Sigmoid colon (tissue), 7 donors: ENCODE results near the gene TRAF7. TPM values are rescaled to one million over a fixed set of nuclear protein-coding genes. Genes with fewer than 3 reads are reported as not detected.
"Not testable (repeated sequence)": the region's sequence is repeated elsewhere in the genome, so short reads cannot be mapped to it uniquely, and the experiment has no call there.

ENCODE experiments used
- DNase-seq: peaks from one replicate; pipeline ENCODE4 v3.0.0-alpha.2; 2019
- H3K27ac ChIP-seq, 4 donors: fragments of 200-600 bp; sonication (generic); one replicate each; pipeline ENCODE4 v1.5.1; 2016 to 2019; ENCODE audit warnings: mild to moderate bottlenecking in 1 of 4
- H3K27me3 ChIP-seq, 3 donors: fragments of 200-600 bp; sonication (generic); one replicate each; pipeline ENCODE4 v1.5.1; 2019; ENCODE audit warnings: mild to moderate bottlenecking in 1 of 3
- H3K36me3 ChIP-seq, 4 donors: fragments of 200-600 bp; sonication (generic); one replicate each; pipeline ENCODE4 v1.5.1; 2016 to 2019
- H3K4me1 ChIP-seq, 4 donors: fragments of 200-600 bp; sonication (generic); one replicate each; pipeline ENCODE4 v1.5.1; 2017 to 2019
- H3K4me3 ChIP-seq, 4 donors: fragments of 200-600 bp; sonication (generic); one replicate each; pipeline ENCODE4 v1.5.1; 2017 to 2019; ENCODE audit warnings: mild to moderate bottlenecking in 2 of 4, moderate library complexity in 1 of 4
- H3K9me3 ChIP-seq, 4 donors: fragments of 200-600 bp in 3 of 4; sonication (generic) in 3 of 4; one replicate each; pipeline versions ENCODE4 v1.5.1 to v1.6.1; 2013 to 2019
- EP300 ChIP-seq, 4 donors: sonication (generic); formaldehyde crosslinking; IDR thresholded peaks; one replicate each; pipeline ENCODE4 v1.6.1; 2017; ENCODE audit warnings: antibody characterized with exemption in 4 of 4
- POLR2A ChIP-seq, 2 donors: fragments of 450-650 bp; IDR thresholded peaks; one replicate each; pipeline ENCODE4 v1.6.1; 2016; ENCODE audit warnings: antibody characterized with exemption in 2 of 2, mild to moderate bottlenecking in 2 of 2, moderate library complexity in 2 of 2
- POLR2AphosphoS5 ChIP-seq, 4 donors: sonication (generic); formaldehyde crosslinking; IDR thresholded peaks; one replicate each; pipeline ENCODE4 v1.6.1; 2017; ENCODE audit warnings: antibody characterized with exemption in 4 of 4
- WGBS, 2 donors: extraction: QIAGEN DNeasy Blood & Tissue Kit; methylation state at CpG; one replicate each; pipeline ENCODE4 v1.1.7; 2013; 5-methylcytosine and 5-hydroxymethylcytosine counted together
- intact Hi-C: fragments of 100-400 bp; cut with DNase I; formaldehyde crosslinking; loops from one replicate; pipeline ENCODE4 v1.15.1; 2023
- polyA plus RNA-seq, 3 donors: library from polyadenylated mRNA; stranded (reverse); fragments of 200-250 nt; gene quantifications; one replicate each; pipeline ENCODE4 v1.2.3, GENCODE V29; 2013
- total RNA-seq, 4 donors: library from RNA; depleted of rRNA; stranded (reverse); fragments of >200 nt; gene quantifications; one replicate each; pipeline ENCODE4 v1.1.0, GENCODE V29; 2016
- TF ChIP-seq, protein P1 (sequence below), 4 experiments: fragments of 450-650 bp in 3 of 4; fragments of 200-600 bp in 1 of 4; IDR thresholded peaks; one replicate each; pipeline ENCODE4 v1.5.1; 2016 to 2019; ENCODE audit warnings: antibody characterized with exemption in 4 of 4, mild to moderate bottlenecking in 3 of 4, moderate library complexity in 2 of 4
- donor health status: healthy with polysubstance abuse.
- donor health status: Bipolar disorder and iron deficiency.
- donor health status: healthy.

TRAF7 gene
- total and polyA plus RNA-seq, 7 donors = 30.3 to 65.1 (median 45.0) TPM

DNA sequence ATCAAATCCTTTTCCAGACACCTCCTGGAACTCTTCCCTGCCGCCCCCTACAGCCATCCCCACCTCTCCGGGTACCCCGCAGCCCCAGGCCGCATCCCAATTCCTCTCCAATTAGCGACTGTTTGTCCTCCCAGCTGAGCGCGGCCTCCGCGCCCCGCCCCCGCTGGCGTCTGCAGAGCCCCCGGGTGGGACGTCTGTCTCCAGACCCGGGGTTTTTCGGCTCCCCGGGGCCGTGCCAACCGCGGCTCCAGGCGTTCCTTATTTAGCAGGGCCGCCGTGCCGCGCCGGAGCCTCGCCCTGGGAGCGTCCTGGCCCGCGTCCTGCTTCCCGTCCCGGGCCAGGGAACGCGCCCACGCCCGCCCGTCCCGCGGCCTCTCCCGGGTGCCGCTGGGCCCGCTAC, 20.5 kb upstream of the TRAF7 start:
- peak overlapping the region; percentile 57 to 64 (median 60) for H3K4me3 ChIP-seq
- peaks cover 0 to 37% (median 26%) of the 10 kb centered on the region in 4 donors for H3K4me1 ChIP-seq
- intact Hi-C loops, H3K27me3 ChIP-seq, H3K9me3 ChIP-seq, H3K36me3 ChIP-seq: not testable (repeated sequence)
- DNase-seq = peak; percentile 80
- 0% methylated on average over 37 of the region's 42 CpGs for WGBS, 2 donors
- H3K27ac ChIP-seq = peak overlapping the region; percentile 87 to 89 (median 88)
- peak in 2 of 4 donors; percentile 8 to 21 for TF ChIP-seq POLR2AphosphoS5 (IDR thresholded peaks at IDR 0.05)

DNA sequence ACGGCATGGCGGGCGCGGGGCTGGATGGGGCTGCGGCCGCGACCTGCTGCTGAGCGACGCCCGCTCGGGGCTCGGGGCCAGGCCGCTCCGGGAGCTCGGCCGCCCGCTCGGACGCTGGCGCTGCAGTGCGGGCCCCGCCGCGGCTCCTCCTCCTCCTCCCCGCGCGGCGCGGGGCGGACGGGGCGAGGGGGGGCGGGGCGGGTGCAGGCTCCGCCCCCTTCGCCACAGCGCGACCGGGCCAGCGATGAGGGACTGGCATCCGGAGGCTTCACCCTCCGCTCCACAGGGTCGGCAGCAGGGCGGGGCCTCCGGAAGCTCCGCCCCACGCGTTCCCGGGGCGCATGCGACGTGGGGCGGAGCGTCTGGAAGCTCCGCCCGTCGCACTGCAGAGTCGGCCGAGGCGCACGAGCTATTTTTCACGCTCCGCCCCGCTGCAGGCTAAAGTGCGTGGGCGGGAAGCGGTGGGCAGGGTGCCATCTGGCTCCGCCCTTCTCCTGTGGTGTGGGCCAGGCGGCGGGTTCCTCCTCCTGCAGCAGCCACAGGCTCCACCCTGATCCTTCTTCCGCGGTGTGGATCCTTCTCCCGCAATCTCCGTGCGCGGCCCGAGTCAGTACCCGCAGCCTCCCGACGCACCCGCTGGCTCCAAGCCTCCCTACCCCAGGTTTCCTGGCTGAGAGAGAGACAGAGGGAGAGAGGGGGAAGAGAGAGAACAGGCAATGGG, 19.7 kb upstream of the TRAF7 start, which contains the start of gene PKD1:
Gene PKD1, minus strand, starts transcription at position 129 of the 721 bp plus-strand sequence. CDS start 209 bp downstream, outside the sequence.
- H3K27ac ChIP-seq = peak within 1 kb of the TSS; percentile 87 to 89 (median 88)
- WGBS, 2 donors = 0% methylated on average over 73 to 74 of the region's 81 CpGs
- intact Hi-C loops = not testable (repeated sequence)

DNA sequence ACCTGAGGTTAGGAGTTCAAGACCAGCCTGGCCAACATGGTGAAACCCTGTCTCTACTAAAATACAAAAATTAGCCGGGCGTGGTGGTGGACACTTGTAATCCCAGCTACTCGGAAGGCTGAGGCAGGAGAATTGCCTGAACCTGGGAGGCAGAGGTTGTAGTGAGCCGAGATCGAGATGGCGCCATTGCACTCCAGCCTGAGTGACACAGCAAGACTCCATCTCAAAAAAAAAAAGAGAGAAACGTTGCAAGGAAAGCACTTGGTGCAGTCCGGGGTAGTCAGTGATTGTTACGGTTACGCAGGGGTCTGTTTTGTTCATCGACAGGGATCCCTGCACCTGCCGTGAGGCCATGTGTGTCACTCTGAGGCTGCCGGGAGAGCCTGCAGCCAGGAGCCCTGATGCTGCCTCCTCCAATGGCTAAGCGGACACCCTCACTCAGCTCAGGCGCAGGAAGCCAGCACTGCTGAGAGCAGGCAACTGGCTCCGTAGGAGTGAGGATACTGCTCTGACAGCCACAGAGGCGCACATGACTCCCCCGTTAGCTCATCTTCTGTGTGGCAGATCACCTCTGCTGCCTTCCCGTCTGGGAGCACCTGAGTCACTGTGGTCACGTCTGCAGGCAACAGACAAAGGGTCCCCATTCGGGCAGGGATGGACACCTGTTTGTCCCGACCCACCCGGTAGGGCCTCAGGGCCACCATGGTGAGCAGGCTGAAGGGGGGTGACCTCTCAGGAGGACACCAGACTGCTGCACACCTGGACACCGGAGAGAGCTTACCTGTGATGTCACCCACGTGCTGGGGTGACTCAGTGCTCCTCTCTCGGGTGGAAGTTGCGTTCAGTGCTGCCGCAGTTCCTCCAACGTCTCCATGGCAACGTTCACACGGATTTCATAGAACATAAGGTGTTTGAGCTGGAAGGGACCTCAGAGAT, 12.4 kb upstream of the TRAF7 start:
- no peaks in the 10 kb centered on the region for H3K36me3 ChIP-seq
- H3K4me1 ChIP-seq = peaks cover 0 to 16% (median 9%) of the 10 kb centered on the region in 4 donors
- 77 to 79% methylated on average over 31 of the region's 31 CpGs for WGBS, 2 donors
- TF ChIP-seq POLR2AphosphoS5 (IDR thresholded peaks at IDR 0.05) = no peak
- TF ChIP-seq EP300 (IDR thresholded peaks at IDR 0.05) = no peak
- TF ChIP-seq POLR2A (IDR thresholded peaks at IDR 0.05) = no peak
- TF ChIP-seq, protein P1, sequence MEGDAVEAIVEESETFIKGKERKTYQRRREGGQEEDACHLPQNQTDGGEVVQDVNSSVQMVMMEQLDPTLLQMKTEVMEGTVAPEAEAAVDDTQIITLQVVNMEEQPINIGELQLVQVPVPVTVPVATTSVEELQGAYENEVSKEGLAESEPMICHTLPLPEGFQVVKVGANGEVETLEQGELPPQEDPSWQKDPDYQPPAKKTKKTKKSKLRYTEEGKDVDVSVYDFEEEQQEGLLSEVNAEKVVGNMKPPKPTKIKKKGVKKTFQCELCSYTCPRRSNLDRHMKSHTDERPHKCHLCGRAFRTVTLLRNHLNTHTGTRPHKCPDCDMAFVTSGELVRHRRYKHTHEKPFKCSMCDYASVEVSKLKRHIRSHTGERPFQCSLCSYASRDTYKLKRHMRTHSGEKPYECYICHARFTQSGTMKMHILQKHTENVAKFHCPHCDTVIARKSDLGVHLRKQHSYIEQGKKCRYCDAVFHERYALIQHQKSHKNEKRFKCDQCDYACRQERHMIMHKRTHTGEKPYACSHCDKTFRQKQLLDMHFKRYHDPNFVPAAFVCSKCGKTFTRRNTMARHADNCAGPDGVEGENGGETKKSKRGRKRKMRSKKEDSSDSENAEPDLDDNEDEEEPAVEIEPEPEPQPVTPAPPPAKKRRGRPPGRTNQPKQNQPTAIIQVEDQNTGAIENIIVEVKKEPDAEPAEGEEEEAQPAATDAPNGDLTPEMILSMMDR (IDR thresholded peaks at IDR 0.05) = no peak
- no peaks in the 10 kb centered on the region for H3K9me3 ChIP-seq
- no peak overlapping the region for H3K4me3 ChIP-seq
- no peaks in the 10 kb centered on the region for H3K27me3 ChIP-seq
- no peak overlapping the region for H3K27ac ChIP-seq
- no peak for DNase-seq
- intact Hi-C loops = no loop called here

More for the DNA sequence above, 19.7 kb upstream of the TRAF7 start, which contains the start of gene PKD1:
- not testable (repeated sequence) for H3K36me3 ChIP-seq, H3K9me3 ChIP-seq, H3K27me3 ChIP-seq
- H3K4me1 ChIP-seq = peaks cover 0 to 32% (median 22%) of the 10 kb centered on the region in 4 donors
- TF ChIP-seq EP300 (IDR thresholded peaks at IDR 0.05) (peak in 1 of 4 donors; percentile 60), POLR2AphosphoS5 (IDR thresholded peaks at IDR 0.05) (peak; percentile 22 to 71 (median 64))
- H3K4me3 ChIP-seq = peak within 1 kb of the TSS; percentile 57 to 64 (median 60)
- peak; percentile 98 for DNase-seq

DNA sequence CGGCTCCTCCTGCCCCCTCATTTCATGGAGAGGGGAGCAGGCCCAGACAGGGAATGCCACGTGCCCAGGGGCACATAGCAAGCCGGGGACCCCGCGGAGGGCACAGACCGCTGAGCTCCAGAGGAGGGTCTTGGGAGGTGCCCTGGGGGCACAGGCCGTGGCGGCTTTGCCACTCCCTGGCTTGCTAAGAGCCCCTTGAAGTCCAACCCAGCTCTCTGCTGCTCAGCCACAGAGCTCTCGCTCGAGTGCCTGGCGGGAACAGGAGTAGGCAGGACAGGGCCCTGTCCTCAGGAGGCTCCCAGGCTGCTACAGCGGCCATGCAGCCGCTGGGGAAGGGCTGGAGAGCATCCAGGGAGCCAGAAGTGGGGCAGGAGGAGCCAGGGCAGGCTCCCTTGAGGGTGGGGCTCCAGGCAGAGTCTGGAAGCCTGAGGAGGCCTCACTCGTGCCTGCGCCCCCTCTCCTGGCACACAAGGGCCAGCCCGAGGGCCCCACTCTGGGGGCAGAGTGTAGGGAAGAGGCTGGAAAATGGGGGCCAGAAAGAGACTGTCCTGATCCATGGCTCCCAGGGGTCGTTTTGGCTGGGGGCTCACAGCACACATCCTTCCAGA, 11.6 kb upstream of the TRAF7 start:
- intact Hi-C loops = no loop called here
- Histone ChIP-seq H3K27me3 (no peaks in the 10 kb centered on the region), H3K36me3 (no peaks in the 10 kb centered on the region), H3K4me3 (no peak overlapping the region), H3K27ac (no peak overlapping the region), H3K9me3 (no peaks in the 10 kb centered on the region), H3K4me1 (peaks cover 0 to 22% (median 15%) of the 10 kb centered on the region in 4 donors)
- TF ChIP-seq, protein P1 (IDR thresholded peaks at IDR 0.05) = no peak
- TF ChIP-seq POLR2A (IDR thresholded peaks at IDR 0.05) = no peak
- no peak for TF ChIP-seq POLR2AphosphoS5 (IDR thresholded peaks at IDR 0.05)
- no peak for TF ChIP-seq EP300 (IDR thresholded peaks at IDR 0.05)
- no peak for DNase-seq
- WGBS, 2 donors = 81 to 87% methylated on average over 17 of the region's 17 CpGs

DNA sequence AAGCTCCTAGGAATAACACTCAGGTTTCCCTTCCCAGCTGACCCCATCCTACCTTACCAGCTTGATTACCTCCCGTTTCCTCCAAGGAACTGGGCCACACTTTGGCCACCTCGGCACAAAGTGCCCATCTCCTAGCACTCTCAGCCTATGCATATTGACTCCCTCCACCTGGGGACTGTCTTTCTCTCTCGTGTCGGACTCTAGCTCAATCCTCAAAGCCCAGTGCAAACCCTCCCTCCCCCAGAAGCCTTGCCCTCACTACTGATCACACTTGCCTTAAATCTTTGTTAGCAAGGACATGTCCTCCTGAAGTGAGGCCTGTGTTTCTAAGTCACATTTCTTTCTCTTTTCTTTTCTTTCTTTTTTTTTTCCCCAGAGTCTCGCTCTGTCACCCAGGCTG, 9.7 kb upstream of the TRAF7 start:
- Histone ChIP-seq H3K9me3 (no peaks in the 10 kb centered on the region), H3K4me1 (peaks cover 0 to 32% (median 28%) of the 10 kb centered on the region in 4 donors), H3K36me3 (no peaks in the 10 kb centered on the region), H3K27ac (no peak overlapping the region), H3K4me3 (no peak overlapping the region), H3K27me3 (no peaks in the 10 kb centered on the region)
- TF ChIP-seq, protein P1 (IDR thresholded peaks at IDR 0.05) = no peak
- TF ChIP-seq EP300 (IDR thresholded peaks at IDR 0.05) (no peak), POLR2AphosphoS5 (IDR thresholded peaks at IDR 0.05) (no peak), POLR2A (IDR thresholded peaks at IDR 0.05) (no peak)
- WGBS, 2 donors = 89 to 90% methylated on average over 5 of the region's 5 CpGs
- DNase-seq = no peak
- intact Hi-C loops = no loop called here
